Measurements from ENCODE around the gene HNRNPUL1.
A peak's percentile ranks its signal among the peaks of the same experiment; 100 is the strongest.
"Not testable (repeated sequence)": the region's sequence is repeated elsewhere in the genome, so short reads cannot be mapped to it uniquely, and the experiment has no call there.

The HNRNPUL1 gene

GRCh38 chr19:41225238-41226052 is 38.7 kb upstream of the HNRNPUL1 start:
- DNase-seq (ENCODE audit: extremely low spot score), result no peak
- TF ChIP-seq ARNT (IDR thresholded peaks at IDR 0.05) (no peak), PKNOX1 (IDR thresholded peaks at IDR 0.05) (no peak), SP1 (IDR thresholded peaks at IDR 0.05) (no peak), HDGF (IDR thresholded peaks at IDR 0.05; ENCODE audit: borderline replicate concordance) (no peak), SUZ12 (IDR thresholded peaks at IDR 0.05) (no peak), TARDBP (IDR thresholded peaks at IDR 0.05) (no peak), CTBP1 (IDR thresholded peaks at IDR 0.05; ENCODE audit: borderline replicate concordance) (no peak), FOXK2 (IDR thresholded peaks at IDR 0.05) (no peak), FOXA1 (IDR thresholded peaks at IDR 0.05) (no peak), BHLHE40 (IDR thresholded peaks at IDR 0.05; ENCODE audit: borderline replicate concordance) (no peak), L3MBTL2 (conservative IDR thresholded peaks at IDR 0.05) (no peak), NFRKB (IDR thresholded peaks at IDR 0.05) (no peak), ELF4 (IDR thresholded peaks at IDR 0.05) (no peak), LEF1 (IDR thresholded peaks at IDR 0.05; ENCODE audit: borderline replicate concordance) (no peak), ZNF384 (IDR thresholded peaks at IDR 0.05) (no peak), FOXM1 (IDR thresholded peaks at IDR 0.05; ENCODE audit: borderline replicate concordance) (no peak)
- ChIA-PET CTCF (interaction anchor here (0.5 kb wide), 1 partner anchor 85 kb away, joined by 3 read pairs; no protein-coding TSS in a partner anchor), POLR2A (interaction anchor here (0.8 to 1.2 kb wide), 5 partner anchors 19 to 38 kb away, joined by 3 to 4 read pairs (median 3); no protein-coding TSS in a partner anchor)

- POLR2A ChIA-PET, result interaction anchor here (0.8 to 1.2 kb wide), 5 partner anchors 19 to 126 kb away, joined by 3 to 4 read pairs (median 3); partner anchors contain the start of gene HNRNPUL1
Measured at GRCh38 chr19:41226053-41226873, 37.9 kb upstream of the HNRNPUL1 start.

GRCh38 chr19:41226874-41227390 is 37.2 kb upstream of the HNRNPUL1 start:
- TF ChIP-seq PKNOX1 (IDR thresholded peaks at IDR 0.05), result no peak
- TF ChIP-seq SUZ12 (IDR thresholded peaks at IDR 0.05), result no peak
- no peak for TF ChIP-seq LEF1 (IDR thresholded peaks at IDR 0.05; ENCODE audit: borderline replicate concordance)
- TF ChIP-seq ARNT (IDR thresholded peaks at IDR 0.05), result no peak
- TF ChIP-seq FOXA1 (IDR thresholded peaks at IDR 0.05), result no peak
- no peak for TF ChIP-seq CTBP1 (IDR thresholded peaks at IDR 0.05; ENCODE audit: borderline replicate concordance)
- TF ChIP-seq L3MBTL2 (conservative IDR thresholded peaks at IDR 0.05), result no peak
- TF ChIP-seq NFRKB (IDR thresholded peaks at IDR 0.05), result no peak
- no peak for TF ChIP-seq FOXK2 (IDR thresholded peaks at IDR 0.05)
- TF ChIP-seq ZNF384 (IDR thresholded peaks at IDR 0.05), result no peak
- TF ChIP-seq FOXM1 (IDR thresholded peaks at IDR 0.05; ENCODE audit: borderline replicate concordance), result no peak
- no peak for TF ChIP-seq SP1 (IDR thresholded peaks at IDR 0.05)
- TF ChIP-seq BHLHE40 (IDR thresholded peaks at IDR 0.05; ENCODE audit: borderline replicate concordance), result no peak
- TF ChIP-seq ELF4 (IDR thresholded peaks at IDR 0.05), result no peak
- no peak for TF ChIP-seq TARDBP (IDR thresholded peaks at IDR 0.05)
- TF ChIP-seq HDGF (IDR thresholded peaks at IDR 0.05; ENCODE audit: borderline replicate concordance), result no peak
- ChIA-PET CTCF (interaction anchor here (1.0 kb wide), 1 partner anchor 45 kb away, joined by 3 read pairs; no protein-coding TSS in a partner anchor), POLR2A (interaction anchor here (0.8 to 1.2 kb wide), 5 partner anchors 18 to 125 kb away, joined by 3 to 4 read pairs (median 3); partner anchors contain the start of gene HNRNPUL1)
- no peak for DNase-seq (ENCODE audit: extremely low spot score)

More at GRCh38 chr19:41226053-41226873, 37.9 kb upstream of the HNRNPUL1 start:
- CTCF ChIA-PET, result interaction anchor here (0.5 to 1.0 kb wide), 2 partner anchors 44 to 86 kb away, joined by 3 read pairs; no protein-coding TSS in a partner anchor
- 0 out of 2 replicates have a peak, but pooled peaks have one; percentile 29 for TF ChIP-seq L3MBTL2 (conservative IDR thresholded peaks at IDR 0.05)
- no peak for TF ChIP-seq ARNT (IDR thresholded peaks at IDR 0.05)
- DNase-seq (ENCODE audit: extremely low spot score), result peak; percentile 59

GRCh38 chr19:41228486-41228885 is 35.7 kb upstream of the HNRNPUL1 start:
- CTCF ChIA-PET, result no interaction called here
- TF ChIP-seq SUZ12 (IDR thresholded peaks at IDR 0.05) (no peak), BHLHE40 (IDR thresholded peaks at IDR 0.05; ENCODE audit: borderline replicate concordance) (no peak), HDGF (IDR thresholded peaks at IDR 0.05; ENCODE audit: borderline replicate concordance) (no peak), ELF4 (IDR thresholded peaks at IDR 0.05) (no peak), FOXK2 (IDR thresholded peaks at IDR 0.05) (no peak), PKNOX1 (IDR thresholded peaks at IDR 0.05) (no peak), LEF1 (IDR thresholded peaks at IDR 0.05; ENCODE audit: borderline replicate concordance) (no peak), L3MBTL2 (conservative IDR thresholded peaks at IDR 0.05) (no peak), TARDBP (IDR thresholded peaks at IDR 0.05) (no peak), ARNT (IDR thresholded peaks at IDR 0.05) (no peak), SP1 (IDR thresholded peaks at IDR 0.05) (no peak), ZNF384 (IDR thresholded peaks at IDR 0.05) (no peak), FOXA1 (IDR thresholded peaks at IDR 0.05) (no peak), FOXM1 (IDR thresholded peaks at IDR 0.05; ENCODE audit: borderline replicate concordance) (no peak), NFRKB (IDR thresholded peaks at IDR 0.05) (no peak), CTBP1 (IDR thresholded peaks at IDR 0.05; ENCODE audit: borderline replicate concordance) (no peak)
- POLR2A ChIA-PET, result interaction anchor here (1.2 kb wide), 1 partner anchor 36 kb away, joined by 3 read pairs; the partner anchor contains the start of gene HNRNPUL1
- no peak for DNase-seq (ENCODE audit: extremely low spot score)

GRCh38 chr19:41229338-41229737 is 34.8 kb upstream of the HNRNPUL1 start:
- CTCF ChIA-PET; DNase-seq (ENCODE audit: extremely low spot score): not testable (repeated sequence)
- POLR2A ChIA-PET, result interaction anchor here (1.2 kb wide), 1 partner anchor 35 kb away, joined by 3 read pairs; the partner anchor contains the start of gene HNRNPUL1

All from HEK293T (cell line).